Hematopoietic multipotent progenitor cell treated with erythropoietin and hydrocortisone succinate and interleukin-3 and kit ligand, for 15 days (in vitro differentiated cells): ENCODE measurements around the gene CHRNG.
A peak's percentile ranks its signal among the peaks of the same experiment; 100 is the strongest.

Experiments
- DNase-seq: peaks from one replicate; pipeline ENCODE4 v3.0.0-alpha.2; 2015; ENCODE audit warnings: low spot score

CHRNG gene

DNA sequence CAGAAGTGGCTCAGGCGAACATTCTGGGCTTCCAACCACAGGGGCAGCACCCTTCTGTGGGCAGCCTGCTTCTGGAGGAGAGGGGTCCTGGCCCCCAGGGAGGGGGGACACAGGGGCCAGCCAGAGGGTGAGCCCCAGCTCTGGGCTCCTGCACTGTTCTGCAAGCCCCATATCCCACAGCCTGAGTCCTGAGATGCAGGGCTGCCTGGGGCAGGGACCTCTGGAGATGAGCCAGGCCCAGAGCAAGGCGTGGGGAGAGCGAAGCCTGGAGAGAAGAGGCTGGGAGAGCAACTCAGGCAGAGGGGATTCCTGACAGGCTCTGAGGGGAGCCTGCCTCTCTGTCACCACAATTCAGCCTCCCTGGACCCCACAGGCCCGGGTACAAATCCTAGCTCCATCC is 32.8 kb upstream of the CHRNG start:
- DNase-seq = no peak

GRCh38 chr2:232508251-232508650 is 31.2 kb upstream of the CHRNG start:
- no peak for DNase-seq

GRCh38 chr2:232511336-232511890 is 28.1 kb upstream of the CHRNG start:
- DNase-seq = no peak

GRCh38 chr2:232512602-232513001 is 26.9 kb upstream of the CHRNG start:
- no peak for DNase-seq

DNA sequence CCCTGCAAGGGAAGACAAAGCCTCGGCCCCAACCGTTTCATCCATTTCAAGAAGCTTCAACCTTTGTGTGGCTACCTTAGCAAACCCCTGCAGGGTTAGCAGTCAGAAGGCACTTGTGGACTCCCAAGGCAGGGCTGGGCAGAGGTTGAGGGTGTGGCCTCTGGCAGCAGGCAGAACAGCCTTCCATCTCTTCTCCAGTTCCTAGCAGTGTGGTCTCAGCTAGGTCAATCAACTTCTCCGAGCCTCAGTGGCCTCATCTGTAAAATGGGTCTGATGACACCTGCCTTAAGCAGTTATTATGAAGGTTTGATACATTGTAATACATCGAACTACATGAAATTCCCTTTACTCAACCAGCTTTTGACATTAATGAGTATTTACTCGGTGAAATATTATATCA is 26.1 kb upstream of the CHRNG start:
- no peak for DNase-seq

DNA sequence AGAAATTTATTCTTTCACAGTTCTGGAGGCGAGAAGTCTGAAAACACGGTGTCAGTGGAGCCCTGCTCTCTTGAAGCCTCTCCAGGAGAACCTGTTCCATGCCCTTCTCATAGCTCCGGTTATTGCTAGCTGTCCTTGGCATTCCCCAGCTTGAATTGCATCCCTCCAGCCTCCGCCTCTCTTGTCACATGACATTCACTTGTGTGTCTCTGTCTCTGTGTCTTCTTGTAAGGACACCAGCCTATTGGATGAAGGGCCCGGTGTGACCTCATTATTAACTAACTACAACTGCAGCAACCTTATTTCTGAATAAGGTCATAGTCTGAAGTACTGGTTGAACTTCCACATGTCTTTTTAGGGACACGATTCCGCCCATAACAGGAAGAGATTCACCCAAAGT is 23.9 kb upstream of the CHRNG start:
- no peak for DNase-seq

DNA sequence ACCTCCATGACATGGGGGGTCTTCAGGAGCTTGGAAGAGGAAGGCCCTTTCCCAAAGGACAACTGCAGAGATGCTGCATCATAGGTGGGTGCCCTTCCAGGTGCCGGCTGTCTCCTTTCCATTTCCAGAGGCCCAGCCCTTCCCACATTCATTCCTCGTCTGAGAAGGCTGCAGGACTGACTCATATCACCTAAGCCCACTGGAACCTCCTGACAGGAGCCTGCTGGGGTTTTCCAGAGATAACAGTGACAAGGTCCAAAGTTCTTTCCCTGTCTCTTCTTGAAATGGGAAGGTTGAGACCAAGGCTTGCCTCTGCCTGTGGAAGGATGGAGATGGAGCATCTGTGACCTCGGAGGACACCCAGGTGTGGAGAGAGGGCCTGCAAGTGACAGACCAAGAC is 22.9 kb upstream of the CHRNG start:
- no peak for DNase-seq

- no peak for DNase-seq
These were observed 20.6 kb upstream of the CHRNG start for GRCh38 chr2:232518844-232519243.

- DNase-seq = no peak
These were observed 19.7 kb upstream of the CHRNG start, which contains the start of gene PRSS56 for GRCh38 chr2:232519581-232520438. TSS of gene PRSS56 (plus strand) at chr2:232520388. CDS start at chr2:232520599, 211 bp downstream.

GRCh38 chr2:232520489-232520888 is 19.0 kb upstream of the CHRNG start:
- DNase-seq = no peak

DNA sequence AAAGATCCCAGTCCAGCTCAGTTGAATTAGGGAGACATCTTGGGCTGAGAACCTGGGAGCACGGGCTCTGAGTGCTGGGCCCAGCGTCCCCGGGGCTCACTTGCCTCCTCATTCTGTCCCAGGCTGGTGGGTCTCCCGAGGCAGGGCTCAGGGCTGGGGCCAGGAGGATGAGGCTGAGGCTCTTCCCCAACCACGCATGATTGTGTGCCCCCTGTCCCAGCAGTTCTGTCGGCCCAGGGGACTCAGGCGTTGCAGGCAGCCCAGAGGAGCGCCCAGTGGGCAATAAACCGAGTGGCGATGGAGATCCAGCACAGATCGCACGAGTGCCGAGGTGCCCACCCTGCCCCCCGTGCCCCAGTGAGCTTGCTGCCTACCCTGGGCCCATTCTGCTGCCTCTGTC is 18.4 kb upstream of the CHRNG start:
- DNase-seq = no peak

DNA sequence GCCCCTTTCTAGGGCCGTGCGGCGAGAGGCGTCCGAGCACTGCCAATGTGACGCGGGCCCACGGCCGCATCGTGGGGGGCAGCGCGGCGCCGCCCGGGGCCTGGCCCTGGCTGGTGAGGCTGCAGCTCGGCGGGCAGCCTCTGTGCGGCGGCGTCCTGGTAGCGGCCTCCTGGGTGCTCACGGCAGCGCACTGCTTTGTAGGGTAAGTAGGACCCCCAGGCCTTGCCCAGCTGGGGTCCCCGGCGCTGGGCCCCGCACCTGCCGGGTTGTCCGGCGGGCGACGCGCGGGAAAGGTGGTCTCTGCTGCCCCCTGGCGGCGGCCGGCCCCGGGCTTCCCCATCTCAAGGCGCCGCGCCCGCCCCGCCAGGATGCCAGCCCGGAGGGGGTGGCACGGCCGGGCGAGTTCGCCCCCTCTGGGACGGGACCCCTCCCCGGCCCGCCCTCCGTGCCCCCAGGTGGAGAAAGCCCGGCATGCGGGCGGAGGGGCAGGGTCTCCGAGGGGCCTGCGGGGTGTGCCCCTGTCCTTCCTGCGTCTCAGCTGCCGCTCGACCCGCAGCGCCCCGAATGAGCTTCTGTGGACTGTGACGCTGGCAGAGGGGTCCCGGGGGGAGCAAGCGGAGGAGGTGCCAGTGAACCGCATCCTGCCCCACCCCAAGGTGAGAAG is 17.4 kb upstream of the CHRNG start:
- peak; percentile 54 for DNase-seq

DNA sequence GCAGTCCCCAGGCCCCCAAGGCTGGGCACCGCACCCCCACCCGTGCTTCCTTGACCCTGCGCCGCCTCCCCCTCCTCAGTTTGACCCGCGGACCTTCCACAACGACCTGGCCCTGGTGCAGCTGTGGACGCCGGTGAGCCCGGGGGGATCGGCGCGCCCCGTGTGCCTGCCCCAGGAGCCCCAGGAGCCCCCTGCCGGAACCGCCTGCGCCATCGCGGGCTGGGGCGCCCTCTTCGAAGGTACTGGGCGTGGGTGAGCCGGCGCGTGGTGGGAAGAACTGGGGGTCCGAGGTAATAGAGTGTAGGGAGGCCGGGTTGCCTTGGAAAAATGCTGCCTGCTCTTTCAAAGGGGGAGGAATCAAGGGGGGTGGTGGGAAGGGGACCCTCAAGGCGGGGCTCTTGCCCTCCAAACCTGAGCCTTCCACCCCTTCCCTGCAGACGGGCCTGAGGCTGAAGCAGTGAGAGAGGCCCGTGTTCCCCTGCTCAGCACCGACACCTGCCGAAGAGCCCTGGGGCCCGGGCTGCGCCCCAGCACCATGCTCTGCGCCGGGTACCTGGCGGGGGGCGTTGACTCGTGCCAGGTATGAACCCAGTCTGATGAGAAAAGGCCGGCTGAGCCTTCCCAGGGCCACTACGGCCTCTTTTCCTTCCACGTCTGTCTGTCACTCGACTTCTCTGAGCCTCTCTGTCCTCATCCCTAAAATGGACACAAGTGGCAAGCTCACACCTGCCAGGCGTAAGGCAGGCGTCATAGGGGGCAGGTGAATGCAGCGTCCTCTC is 16.7 kb upstream of the CHRNG start:
- no peak for DNase-seq

DNA sequence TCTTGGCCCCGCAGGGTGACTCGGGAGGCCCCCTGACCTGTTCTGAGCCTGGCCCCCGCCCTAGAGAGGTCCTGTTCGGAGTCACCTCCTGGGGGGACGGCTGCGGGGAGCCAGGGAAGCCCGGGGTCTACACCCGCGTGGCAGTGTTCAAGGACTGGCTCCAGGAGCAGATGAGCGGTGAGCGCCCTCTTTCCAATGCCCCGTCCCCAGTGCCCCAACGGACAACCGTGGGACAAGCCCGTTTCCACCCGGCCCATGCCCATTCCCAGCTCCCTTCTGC is 16.1 kb upstream of the CHRNG start:
- DNase-seq = no peak

DNA sequence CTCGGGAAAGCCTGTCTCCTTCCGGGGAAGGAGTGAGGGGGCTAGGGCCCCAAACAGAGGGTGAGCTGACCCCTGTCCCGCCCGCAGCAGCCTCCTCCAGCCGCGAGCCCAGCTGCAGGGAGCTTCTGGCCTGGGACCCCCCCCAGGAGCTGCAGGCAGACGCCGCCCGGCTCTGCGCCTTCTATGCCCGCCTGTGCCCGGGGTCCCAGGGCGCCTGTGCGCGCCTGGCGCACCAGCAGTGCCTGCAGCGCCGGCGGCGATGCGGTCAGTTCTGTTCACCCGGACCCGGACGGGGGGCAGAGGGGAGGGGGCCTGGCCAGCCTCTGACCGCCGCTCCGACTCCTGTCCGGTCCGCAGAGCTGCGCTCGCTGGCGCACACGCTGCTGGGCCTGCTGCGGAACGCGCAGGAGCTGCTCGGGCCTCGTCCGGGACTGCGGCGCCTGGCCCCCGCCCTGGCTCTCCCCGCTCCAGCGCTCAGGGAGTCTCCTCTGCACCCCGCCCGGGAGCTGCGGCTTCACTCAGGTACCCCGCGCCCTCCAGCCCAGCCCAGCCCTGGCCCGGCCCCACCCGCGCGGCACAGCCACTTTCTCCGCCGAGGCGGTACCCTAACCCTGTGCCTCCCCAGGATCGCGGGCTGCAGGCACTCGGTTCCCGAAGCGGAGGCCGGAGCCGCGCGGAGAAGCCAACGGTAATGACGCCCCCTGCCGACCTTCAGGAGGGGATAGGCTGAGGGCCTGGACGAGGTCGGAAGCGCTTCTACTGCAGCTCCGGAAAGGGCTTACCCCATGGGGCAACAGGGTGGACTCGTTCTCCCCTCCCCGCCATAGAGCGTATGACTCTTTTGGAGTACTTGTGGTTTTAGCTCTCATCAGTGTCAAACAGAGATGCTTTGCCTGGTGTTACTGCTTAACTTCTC is 15.6 kb upstream of the CHRNG start:
- no peak for DNase-seq

GRCh38 chr2:232524771-232525170 is 14.7 kb upstream of the CHRNG start:
- no peak for DNase-seq

DNA sequence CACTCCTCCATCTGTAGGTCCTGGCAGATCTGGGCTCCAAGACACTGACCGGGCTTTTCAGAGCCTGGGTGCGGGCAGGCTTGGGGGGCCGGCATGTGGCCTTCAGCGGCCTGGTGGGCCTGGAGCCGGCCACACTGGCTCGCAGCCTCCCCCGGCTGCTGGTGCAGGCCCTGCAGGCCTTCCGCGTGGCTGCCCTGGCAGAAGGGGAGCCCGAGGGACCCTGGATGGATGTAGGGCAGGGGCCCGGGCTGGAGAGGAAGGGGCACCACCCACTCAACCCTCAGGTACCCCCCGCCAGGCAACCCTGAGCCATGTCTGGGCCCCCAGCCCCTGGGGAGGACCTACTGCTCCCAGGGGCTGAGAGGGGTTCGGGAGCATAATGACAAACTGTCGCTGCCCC is 14.3 kb upstream of the CHRNG start:
- DNase-seq = no peak

DNA sequence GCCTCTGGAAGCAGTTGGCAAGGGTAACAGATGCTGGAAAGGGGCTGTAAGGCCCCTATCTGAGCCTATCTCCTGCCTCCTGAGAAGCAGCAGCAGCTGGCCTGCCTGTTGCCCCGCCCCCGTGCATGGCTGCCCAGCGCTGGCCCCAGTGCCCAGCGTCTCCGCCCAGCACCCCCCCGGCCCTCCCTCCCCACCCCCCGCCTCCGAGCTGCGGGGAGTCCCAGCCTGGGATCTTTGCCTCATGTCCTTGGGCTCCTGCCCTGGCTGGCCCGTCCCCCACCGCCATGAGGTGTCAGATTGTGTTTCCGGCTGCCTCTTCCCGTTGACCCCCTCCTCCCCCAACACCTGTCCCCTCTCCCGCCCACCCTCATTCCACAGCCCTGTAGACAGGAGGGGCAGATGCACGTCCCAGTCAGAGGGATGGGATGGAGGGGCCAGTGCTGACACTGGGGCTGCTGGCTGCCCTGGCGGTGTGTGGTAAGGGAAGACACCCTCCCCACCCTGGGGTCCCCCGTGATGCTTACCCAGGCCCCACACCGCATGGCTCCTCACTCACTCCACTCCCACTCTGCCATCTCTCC is 13.6 kb upstream of the CHRNG start, which contains the start of gene CHRND:
CHRND (plus strand) TSS at position 370 of the 581 bp plus-strand sequence; CDS start at position 426, 56 bp downstream.
- no peak for DNase-seq

DNA sequence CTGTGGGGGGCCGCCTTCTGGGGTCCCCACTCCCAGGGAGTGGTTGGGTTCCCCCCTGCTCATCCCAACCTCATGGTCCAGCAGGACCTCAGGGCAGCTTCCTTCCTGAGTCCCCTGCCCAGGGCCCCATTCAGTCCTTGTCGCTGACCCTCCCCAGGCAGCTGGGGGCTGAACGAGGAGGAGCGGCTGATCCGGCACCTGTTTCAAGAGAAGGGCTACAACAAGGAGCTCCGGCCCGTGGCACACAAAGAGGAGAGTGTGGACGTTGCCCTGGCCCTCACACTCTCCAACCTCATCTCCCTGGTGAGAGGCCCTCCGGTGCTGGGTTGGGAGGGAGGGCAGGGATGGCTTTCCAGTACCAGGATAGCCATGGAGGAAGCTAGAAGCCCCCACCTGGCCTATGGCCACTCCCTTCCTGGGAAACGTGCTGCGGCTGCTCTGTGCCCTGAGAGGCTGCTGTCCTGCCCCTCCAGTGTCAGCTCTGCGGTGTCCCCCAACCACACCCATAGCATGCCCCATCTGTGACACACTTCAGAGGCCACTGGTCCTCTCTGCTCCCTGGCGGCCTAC is 13.0 kb upstream of the CHRNG start:
- no peak for DNase-seq

DNA sequence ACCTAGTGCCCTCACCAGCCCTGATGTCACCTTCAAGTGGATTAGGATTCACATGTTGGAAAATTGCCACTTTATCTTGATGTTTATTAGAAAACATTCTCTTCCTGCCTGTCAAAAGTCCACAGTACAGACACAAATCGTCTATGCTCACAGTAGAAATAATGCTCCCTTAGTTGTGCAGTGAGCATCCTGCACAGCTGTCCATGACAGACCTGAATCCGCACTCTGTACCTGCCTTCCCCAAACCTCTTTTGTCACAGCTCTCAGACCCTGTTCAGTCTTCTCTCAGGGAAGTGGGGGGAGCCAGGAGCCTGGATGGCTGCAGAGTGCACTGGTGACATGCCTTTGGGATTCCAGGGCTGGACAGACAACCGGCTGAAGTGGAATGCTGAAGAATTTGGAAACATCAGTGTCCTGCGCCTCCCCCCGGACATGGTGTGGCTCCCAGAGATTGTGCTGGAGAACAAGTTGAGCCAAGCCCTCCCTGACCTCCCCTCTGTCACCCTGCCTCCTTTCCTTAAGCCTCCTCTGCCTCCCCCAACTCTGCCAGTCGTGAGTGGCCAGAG is 11.5 kb upstream of the CHRNG start:
- DNase-seq = no peak
